HFFc6 (cell line): ENCODE data around the gene POGLUT2. TPM values are rescaled to one million over a fixed set of nuclear protein-coding genes. Genes with fewer than 3 reads are reported as not detected.
A peak's percentile ranks its signal among the peaks of the same experiment; 100 is the strongest.

Experiments used
- DNase-seq: peaks from one replicate; pipeline ENCODE4 v3.0.0-alpha.2; 2018
- H3K27ac Mint-ChIP-seq: 2 replicates; pipeline ENCODE4 v1.8.0; 2020; ENCODE audit warnings: mild to moderate bottlenecking, mixed read lengths
- H3K27me3 Mint-ChIP-seq: 2 replicates; pipeline ENCODE4 v1.8.0; 2021; ENCODE audit warnings: mild to moderate bottlenecking, moderate library complexity, mixed read lengths; ENCODE audit not compliant: insufficient read depth
- H3K36me3 Mint-ChIP-seq: 2 replicates; pipeline ENCODE4 v1.8.0; 2021; ENCODE audit warnings: low read depth, mixed read lengths
- H3K4me1 Mint-ChIP-seq: 2 replicates; pipeline ENCODE4 v1.8.0; 2020; ENCODE audit warnings: low read depth, mixed read lengths
- H3K4me3 Mint-ChIP-seq: 2 replicates; pipeline ENCODE4 v1.8.0; 2020; ENCODE audit warnings: mild to moderate bottlenecking, moderate library complexity, mixed read lengths
- H3K9me3 Mint-ChIP-seq: 2 replicates; pipeline ENCODE4 v1.8.0; 2020; ENCODE audit warnings: mild to moderate bottlenecking, mixed read lengths
- CTCF ChIP-seq: fragments of 200-600 bp; sonication (generic); IDR thresholded peaks from 2 replicates; pipeline ENCODE4 v1.5.0; 2021; ENCODE audit warnings: antibody characterized with exemption, mild to moderate bottlenecking
- total RNA-seq, 6 experiments: library from RNA; stranded (reverse); fragmentation: NEBNext Ultra II Directional; extraction: Animal tissue kit (Norgen Biotek cat#: 25700); gene quantifications; 2 replicates in 1 of 6; 3 replicates in 5 of 6; pipeline ENCODE4 v1.2.3, GENCODE V29; 2021

The POGLUT2 gene
- total RNA-seq, 6 experiments from 2014 or later: 12.0 to 26.8 (median 13.8) TPM

DNA sequence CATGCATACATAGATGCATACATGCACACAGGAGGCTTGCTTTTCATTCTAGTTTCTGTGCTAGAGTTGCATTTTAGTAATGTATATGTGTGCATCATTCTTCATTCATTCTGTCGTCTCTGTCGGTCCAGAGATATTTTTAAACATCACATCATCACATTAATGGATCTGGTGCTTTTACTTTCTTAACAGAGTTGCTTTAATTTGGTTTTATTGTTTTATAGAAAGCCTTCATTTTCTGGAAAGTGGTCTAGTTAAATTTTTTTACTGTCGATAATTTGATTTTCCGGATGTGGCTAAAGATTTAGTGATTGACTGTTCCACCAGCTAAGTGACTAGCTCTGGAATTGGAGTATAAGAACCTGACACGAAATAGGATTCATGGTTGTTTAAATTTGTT is 17.0 kb upstream of the POGLUT2 start:
- DNase-seq: no peak
- H3K27me3 Mint-ChIP-seq: no peaks in the 10 kb centered on the region
- peaks cover 60% of the 10 kb centered on the region for H3K36me3 Mint-ChIP-seq
- H3K4me1 Mint-ChIP-seq: peaks cover 87% of the 10 kb centered on the region
- H3K4me3 Mint-ChIP-seq: no peak overlapping the region
- no peak overlapping the region for H3K27ac Mint-ChIP-seq
- TF ChIP-seq CTCF: no peak
- peaks cover 12% of the 10 kb centered on the region for H3K9me3 Mint-ChIP-seq

DNA sequence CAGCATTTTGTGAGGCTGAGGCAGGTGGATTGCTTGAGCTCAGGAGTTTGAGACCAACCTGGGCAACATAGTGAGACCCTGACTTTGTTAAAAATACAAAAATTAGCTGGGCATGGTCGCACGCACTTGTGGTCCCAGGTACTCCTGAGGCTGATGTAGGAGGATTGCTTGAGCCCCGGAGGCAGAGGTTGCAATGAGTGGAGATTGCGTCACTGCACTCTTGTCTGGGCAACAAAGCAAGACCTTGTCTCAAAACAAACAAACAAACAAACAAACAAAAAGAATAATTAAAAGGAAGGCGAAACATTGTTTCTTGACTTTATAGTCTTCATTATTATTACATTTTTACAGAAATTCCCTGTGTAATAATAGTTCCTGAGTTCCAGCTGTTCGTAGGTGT is 16.0 kb upstream of the POGLUT2 start:
- no peak for TF ChIP-seq CTCF
- peaks cover 16% of the 10 kb centered on the region for H3K9me3 Mint-ChIP-seq
- H3K4me1 Mint-ChIP-seq: peaks cover 77% of the 10 kb centered on the region
- H3K27me3 Mint-ChIP-seq: no peaks in the 10 kb centered on the region
- DNase-seq: no peak
- H3K4me3 Mint-ChIP-seq: no peak overlapping the region
- H3K36me3 Mint-ChIP-seq: peaks cover 59% of the 10 kb centered on the region
- H3K27ac Mint-ChIP-seq: peak overlapping the region; percentile 59; the same call in 1 of the 2 replicates

- no peak overlapping the region for H3K27ac Mint-ChIP-seq
- TF ChIP-seq CTCF: no peak
- no peaks in the 10 kb centered on the region for H3K27me3 Mint-ChIP-seq
- H3K9me3 Mint-ChIP-seq: peaks cover 16% of the 10 kb centered on the region
- no peak overlapping the region for H3K4me3 Mint-ChIP-seq
- no peak for DNase-seq
- H3K4me1 Mint-ChIP-seq: peaks cover 70% of the 10 kb centered on the region
- peaks cover 59% of the 10 kb centered on the region for H3K36me3 Mint-ChIP-seq
These were observed 15.3 kb upstream of the POGLUT2 start for GRCh38 chr13:102814025-102814607.

- no peak for DNase-seq
- Mint-ChIP-seq H3K4me1 (peaks cover 65% of the 10 kb centered on the region), H3K27me3 (no peaks in the 10 kb centered on the region), H3K27ac (peak overlapping the region; percentile 52), H3K36me3 (peaks cover 47% of the 10 kb centered on the region), H3K9me3 (peaks cover 16% of the 10 kb centered on the region), H3K4me3 (no peak overlapping the region; the same call in 1 of the 2 replicates)
- TF ChIP-seq CTCF: no peak
These were observed 14.0 kb upstream of the POGLUT2 start for GRCh38 chr13:102812611-102813287.

- H3K4me1 Mint-ChIP-seq: peaks cover 40% of the 10 kb centered on the region
- no peak for TF ChIP-seq CTCF
- H3K36me3 Mint-ChIP-seq: peaks cover 50% of the 10 kb centered on the region
- H3K9me3 Mint-ChIP-seq: peaks cover 16% of the 10 kb centered on the region
- DNase-seq: no peak
- no peak overlapping the region for H3K27ac Mint-ChIP-seq
- no peak overlapping the region for H3K4me3 Mint-ChIP-seq
- no peaks in the 10 kb centered on the region; the same call in 1 of the 2 replicates for H3K27me3 Mint-ChIP-seq
These were observed 8.9 kb upstream of the POGLUT2 start for GRCh38 chr13:102807699-102808098.
